ENCODE data around the gene DAAM1.

DAAM1 gene

DNA sequence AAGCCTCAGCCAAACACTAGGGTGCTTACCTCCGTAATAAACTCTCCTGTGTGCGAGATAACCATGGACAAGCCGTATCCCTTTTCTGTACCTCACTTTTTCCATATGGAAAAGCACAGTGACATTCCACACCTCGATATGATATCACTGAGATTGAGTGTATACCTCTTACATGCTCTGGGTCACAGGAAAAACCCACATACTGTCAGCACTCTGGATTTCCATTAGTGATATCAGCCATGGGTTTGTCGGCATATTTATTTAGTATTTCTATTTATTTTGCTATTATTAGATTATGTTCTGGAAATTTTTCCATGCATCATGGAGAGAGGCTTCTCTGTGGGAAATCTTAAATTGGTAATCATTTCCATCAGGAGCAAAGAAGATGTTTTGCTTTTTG, 28.0 kb upstream of the DAAM1 start:
- Histone ChIP-seq H3K36me3 (no peaks in the 10 kb centered on the region), H3K9ac (no peak overlapping the region), H3K27ac (no peak overlapping the region), H3K9me3 (no peaks in the 10 kb centered on the region), H3K27me3 (no peaks in the 10 kb centered on the region), H3K4me2 (no peak overlapping the region), H3K4me1 (no peaks in the 10 kb centered on the region), H3K4me3 (no peak overlapping the region), H4K20me1 (no peaks in the 10 kb centered on the region)
- no peak for TF ChIP-seq Cebpa-rat (IDR thresholded peaks at IDR 0.05)

- no peak overlapping the region for H3K4me2 ChIP-seq
- H3K27ac ChIP-seq = no peak overlapping the region
- no peak overlapping the region for H3K9ac ChIP-seq
- no peaks in the 10 kb centered on the region for H3K36me3 ChIP-seq
- no peak overlapping the region for H3K4me3 ChIP-seq
- no peaks in the 10 kb centered on the region for H3K27me3 ChIP-seq
- H3K9me3 ChIP-seq = no peaks in the 10 kb centered on the region
- H3K4me1 ChIP-seq = no peaks in the 10 kb centered on the region
- no peaks in the 10 kb centered on the region for H4K20me1 ChIP-seq
- no peak for TF ChIP-seq Cebpa-rat (IDR thresholded peaks at IDR 0.05)
These were observed 26.8 kb upstream of the DAAM1 start for GRCh38 chr14:59161561-59162175.

DNA sequence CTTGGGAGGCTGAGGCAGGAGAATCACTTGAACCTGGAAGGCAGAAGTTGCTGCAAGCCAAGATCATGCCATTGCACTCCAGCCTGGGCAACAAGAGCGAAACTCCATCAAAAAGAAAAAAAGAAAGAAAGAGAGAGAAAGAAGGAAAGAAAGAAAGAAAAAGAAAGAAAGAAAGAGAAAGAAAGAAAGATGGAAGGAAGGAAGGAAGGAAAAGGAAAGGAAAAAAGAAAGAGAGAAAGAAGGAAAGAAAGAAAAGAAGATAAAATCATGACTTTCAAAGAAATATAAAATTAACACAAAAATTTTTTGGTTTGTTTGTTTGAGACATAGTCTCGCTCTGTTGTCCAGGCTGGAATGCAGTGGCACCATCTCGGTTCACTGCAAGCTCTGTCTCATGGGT, 22.2 kb upstream of the DAAM1 start:
- Histone ChIP-seq H3K4me1 (no peaks in the 10 kb centered on the region), H3K4me2 (no peak overlapping the region), H3K27ac (no peak overlapping the region), H4K20me1 (no peaks in the 10 kb centered on the region), H3K4me3 (no peak overlapping the region), H3K9ac (no peak overlapping the region), H3K36me3 (no peaks in the 10 kb centered on the region), H3K27me3 (no peaks in the 10 kb centered on the region), H3K9me3 (no peaks in the 10 kb centered on the region)
- TF ChIP-seq Cebpa-rat (IDR thresholded peaks at IDR 0.05) = no peak

DNA sequence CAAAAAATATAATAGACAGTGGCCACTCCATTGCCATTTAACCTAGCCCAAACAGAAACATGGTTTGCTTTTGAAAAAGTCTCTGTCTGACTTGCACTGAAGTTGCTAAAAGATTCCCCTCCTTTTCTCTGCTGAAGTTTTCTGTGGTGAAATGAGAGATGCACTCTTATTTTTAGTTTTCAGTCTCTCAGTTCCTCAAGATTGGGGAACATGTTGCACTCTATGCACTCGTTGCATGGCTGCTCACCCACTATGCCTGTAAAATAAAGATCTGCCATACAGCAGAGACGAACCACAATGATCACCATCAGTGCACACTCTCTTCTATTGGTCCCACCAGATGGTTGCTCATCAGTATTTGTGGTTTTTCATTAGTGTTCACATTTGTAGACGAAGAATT, 13.1 kb upstream of the DAAM1 start:
- no peak overlapping the region for H3K27ac ChIP-seq
- H3K9me3 ChIP-seq = no peaks in the 10 kb centered on the region
- no peaks in the 10 kb centered on the region for H3K36me3 ChIP-seq
- H3K27me3 ChIP-seq = no peaks in the 10 kb centered on the region; the same call in 1 of the 2 replicates
- H3K4me3 ChIP-seq = no peak overlapping the region
- H3K4me1 ChIP-seq = peaks cover 13% of the 10 kb centered on the region
- no peak for TF ChIP-seq Cebpa-rat (IDR thresholded peaks at IDR 0.05)
- H4K20me1 ChIP-seq = no peaks in the 10 kb centered on the region
- H3K9ac ChIP-seq = no peak overlapping the region
- H3K4me2 ChIP-seq = no peak overlapping the region

GRCh38 chr14:59176765-59177164, 11.7 kb upstream of the DAAM1 start:
- H3K27ac ChIP-seq = no peak overlapping the region
- H4K20me1 ChIP-seq = no peaks in the 10 kb centered on the region
- H3K4me2 ChIP-seq = no peak overlapping the region
- no peak overlapping the region for H3K9ac ChIP-seq
- H3K36me3 ChIP-seq = no peaks in the 10 kb centered on the region
- H3K9me3 ChIP-seq = no peaks in the 10 kb centered on the region
- peaks cover 13% of the 10 kb centered on the region for H3K4me1 ChIP-seq
- no peak overlapping the region for H3K4me3 ChIP-seq
- TF ChIP-seq Cebpa-rat (IDR thresholded peaks at IDR 0.05) = no peak
- H3K27me3 ChIP-seq = no peaks in the 10 kb centered on the region; the same call in 1 of the 2 replicates

DNA sequence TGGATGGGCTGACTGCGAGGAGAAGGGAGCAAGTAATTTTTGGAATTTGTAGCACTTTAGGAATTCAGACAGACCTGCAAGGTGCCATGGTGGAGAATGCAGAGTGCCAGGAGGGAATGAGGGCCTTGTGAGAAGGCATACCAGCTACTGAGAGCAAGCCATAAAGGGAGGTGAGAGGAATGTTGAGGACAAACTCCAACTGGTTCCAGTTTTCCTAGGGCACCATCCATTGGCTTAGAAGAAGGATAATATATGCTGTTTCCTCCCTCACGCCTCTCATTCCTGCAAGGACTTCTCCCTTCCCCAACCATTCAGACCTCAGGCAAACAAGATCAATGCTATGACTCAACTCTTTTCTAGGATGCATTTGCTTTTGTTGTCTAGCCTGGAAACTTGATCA, 11.2 kb upstream of the DAAM1 start:
- no peak for TF ChIP-seq Cebpa-rat (IDR thresholded peaks at IDR 0.05)
- H3K27ac ChIP-seq = no peak overlapping the region
- H4K20me1 ChIP-seq = no peaks in the 10 kb centered on the region
- no peak overlapping the region for H3K9ac ChIP-seq
- no peak overlapping the region for H3K4me3 ChIP-seq
- no peaks in the 10 kb centered on the region for H3K9me3 ChIP-seq
- H3K4me1 ChIP-seq = peaks cover 8% of the 10 kb centered on the region
- H3K4me2 ChIP-seq = no peak overlapping the region
- H3K36me3 ChIP-seq = no peaks in the 10 kb centered on the region
- no peaks in the 10 kb centered on the region; the same call in 1 of the 2 replicates for H3K27me3 ChIP-seq

- Histone ChIP-seq H3K4me1 (no peaks in the 10 kb centered on the region), H3K9me3 (no peaks in the 10 kb centered on the region), H3K4me2 (no peak overlapping the region), H3K27ac (no peak overlapping the region), H3K27me3 (peaks cover 11% of the 10 kb centered on the region), H3K36me3 (no peaks in the 10 kb centered on the region), H4K20me1 (no peaks in the 10 kb centered on the region), H3K9ac (no peak overlapping the region), H3K4me3 (no peak overlapping the region)
- TF ChIP-seq Cebpa-rat (IDR thresholded peaks at IDR 0.05) = no peak
These were observed 6.7 kb upstream of the DAAM1 start for GRCh38 chr14:59181791-59182190.

GRCh38 chr14:59182641-59183040, 5.8 kb upstream of the DAAM1 start:
- H3K4me2 ChIP-seq = no peak overlapping the region
- no peaks in the 10 kb centered on the region for H4K20me1 ChIP-seq
- no peak for TF ChIP-seq Cebpa-rat (IDR thresholded peaks at IDR 0.05)
- no peak overlapping the region for H3K9ac ChIP-seq
- H3K36me3 ChIP-seq = no peaks in the 10 kb centered on the region
- H3K4me3 ChIP-seq = no peak overlapping the region
- no peaks in the 10 kb centered on the region for H3K9me3 ChIP-seq
- H3K4me1 ChIP-seq = peaks cover 7% of the 10 kb centered on the region
- H3K27me3 ChIP-seq = peaks cover 19% of the 10 kb centered on the region
- no peak overlapping the region for H3K27ac ChIP-seq

DNA sequence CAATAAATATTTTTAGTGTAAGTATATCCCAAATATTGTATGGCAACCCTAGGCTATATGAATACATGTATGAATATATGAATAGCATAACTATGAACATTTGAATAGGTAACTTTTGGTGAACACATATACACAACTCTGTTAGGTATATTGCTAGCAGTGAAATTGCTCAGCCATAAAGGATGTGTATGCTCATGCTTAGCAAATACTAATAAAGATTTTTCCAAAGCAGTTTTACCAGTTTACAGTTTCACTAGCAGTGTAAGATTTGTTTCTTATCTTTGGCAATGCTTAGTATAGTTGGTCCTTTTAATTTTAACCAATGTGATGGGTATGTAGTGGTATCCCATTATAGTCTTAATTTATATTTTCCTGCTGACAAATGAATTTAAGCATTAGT, 5.3 kb upstream of the DAAM1 start:
- H4K20me1 ChIP-seq = no peaks in the 10 kb centered on the region
- no peaks in the 10 kb centered on the region for H3K9me3 ChIP-seq
- no peaks in the 10 kb centered on the region for H3K36me3 ChIP-seq
- TF ChIP-seq Cebpa-rat (IDR thresholded peaks at IDR 0.05) = no peak
- no peak overlapping the region for H3K27ac ChIP-seq
- no peak overlapping the region for H3K4me3 ChIP-seq
- no peak overlapping the region for H3K9ac ChIP-seq
- H3K4me1 ChIP-seq = peaks cover 8% of the 10 kb centered on the region
- peaks cover 20% of the 10 kb centered on the region for H3K27me3 ChIP-seq
- H3K4me2 ChIP-seq = no peak overlapping the region

DNA sequence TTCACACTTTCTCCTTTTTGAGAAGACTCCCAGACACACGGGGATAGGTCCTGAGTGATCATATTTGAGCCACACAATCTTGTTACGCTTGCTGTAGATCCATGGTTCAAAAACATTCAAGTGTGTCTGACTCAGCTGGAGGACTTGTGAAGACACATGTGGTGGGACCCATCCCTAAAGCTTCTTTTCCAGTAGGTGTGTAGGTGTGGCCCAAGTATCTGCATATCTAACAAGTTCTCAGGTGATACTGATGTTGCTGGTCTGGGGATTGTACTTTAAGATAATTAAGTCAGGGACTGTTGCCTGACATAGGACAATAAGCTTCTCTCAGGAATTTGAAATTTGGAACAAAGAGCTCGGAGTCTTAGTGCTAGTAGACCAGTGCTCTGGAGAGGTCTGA, 4.1 kb upstream of the DAAM1 start:
- no peaks in the 10 kb centered on the region for H3K36me3 ChIP-seq
- H3K4me3 ChIP-seq = no peak overlapping the region
- H3K9ac ChIP-seq = no peak overlapping the region
- no peak overlapping the region for H3K27ac ChIP-seq
- no peaks in the 10 kb centered on the region for H3K9me3 ChIP-seq
- H4K20me1 ChIP-seq = peaks cover 6% of the 10 kb centered on the region
- peaks cover 20% of the 10 kb centered on the region; the same call in 1 of the 2 replicates for H3K27me3 ChIP-seq
- no peak overlapping the region for H3K4me2 ChIP-seq
- peaks cover 10% of the 10 kb centered on the region for H3K4me1 ChIP-seq
- no peak for TF ChIP-seq Cebpa-rat (IDR thresholded peaks at IDR 0.05)

- Histone ChIP-seq H3K27ac (no peak overlapping the region), H3K36me3 (no peaks in the 10 kb centered on the region), H4K20me1 (peaks cover 19% of the 10 kb centered on the region), H3K4me2 (no peak overlapping the region), H3K9me3 (no peaks in the 10 kb centered on the region), H3K9ac (no peak overlapping the region), H3K4me1 (peaks cover 23% of the 10 kb centered on the region), H3K27me3 (peaks cover 20% of the 10 kb centered on the region; the same call in 1 of the 2 replicates), H3K4me3 (no peak overlapping the region)
- TF ChIP-seq Cebpa-rat (IDR thresholded peaks at IDR 0.05) = no peak
These were observed 2.8 kb upstream of the DAAM1 start for GRCh38 chr14:59185676-59186075.
